Fibroblast of mammary gland (primary cell): ENCODE measurements around the gene EZR.

Experiments used
- DNase-seq: peaks from one replicate; pipeline ENCODE4 v3.0.0-alpha.2; 2010; ENCODE audit warnings: low read depth
- H3K4me3 ChIP-seq: 2 replicates; pipeline ENCODE4 v1.5.1; 2011; ENCODE audit warnings: low read depth, mild to moderate bottlenecking, low read length, moderate library complexity; ENCODE audit not compliant: control insufficient read depth
- TF ChIP-seq, protein P1 (sequence below): conservative IDR thresholded peaks from 2 replicates; pipeline ENCODE4 v1.5.1; 2011; ENCODE audit warnings: low read depth, low read length, inconsistent platforms; ENCODE audit not compliant: control insufficient read depth, insufficient read depth

EZR gene

DNA sequence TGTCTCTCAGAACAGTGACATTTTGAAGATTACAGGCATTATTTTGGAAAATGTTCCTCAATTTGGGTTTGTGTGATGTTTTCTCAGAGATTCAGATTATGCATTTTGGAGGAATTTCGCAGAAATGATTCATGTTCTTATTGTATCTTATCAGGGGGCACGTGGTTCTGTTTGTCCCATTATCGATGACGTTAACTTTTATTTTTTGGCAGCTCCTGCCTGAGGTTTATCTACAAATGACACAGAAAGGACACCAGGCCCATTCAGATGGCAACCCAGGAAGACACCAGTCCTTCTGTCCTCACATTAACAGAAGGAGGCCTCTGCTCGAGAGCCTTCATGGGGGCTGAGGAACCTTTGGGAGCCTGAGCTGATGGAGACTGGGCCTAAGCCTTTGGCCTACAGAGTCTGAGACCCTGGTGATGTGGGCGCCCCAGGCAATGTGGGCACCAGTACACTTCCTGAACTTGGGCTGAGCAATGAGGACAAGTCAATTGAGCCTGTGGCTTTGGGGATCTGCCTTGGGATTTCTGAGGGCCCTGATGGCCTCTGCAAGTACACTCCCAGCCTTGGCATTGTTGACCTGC lies 41.2 kb upstream of the EZR start:
- TF ChIP-seq, protein P1, sequence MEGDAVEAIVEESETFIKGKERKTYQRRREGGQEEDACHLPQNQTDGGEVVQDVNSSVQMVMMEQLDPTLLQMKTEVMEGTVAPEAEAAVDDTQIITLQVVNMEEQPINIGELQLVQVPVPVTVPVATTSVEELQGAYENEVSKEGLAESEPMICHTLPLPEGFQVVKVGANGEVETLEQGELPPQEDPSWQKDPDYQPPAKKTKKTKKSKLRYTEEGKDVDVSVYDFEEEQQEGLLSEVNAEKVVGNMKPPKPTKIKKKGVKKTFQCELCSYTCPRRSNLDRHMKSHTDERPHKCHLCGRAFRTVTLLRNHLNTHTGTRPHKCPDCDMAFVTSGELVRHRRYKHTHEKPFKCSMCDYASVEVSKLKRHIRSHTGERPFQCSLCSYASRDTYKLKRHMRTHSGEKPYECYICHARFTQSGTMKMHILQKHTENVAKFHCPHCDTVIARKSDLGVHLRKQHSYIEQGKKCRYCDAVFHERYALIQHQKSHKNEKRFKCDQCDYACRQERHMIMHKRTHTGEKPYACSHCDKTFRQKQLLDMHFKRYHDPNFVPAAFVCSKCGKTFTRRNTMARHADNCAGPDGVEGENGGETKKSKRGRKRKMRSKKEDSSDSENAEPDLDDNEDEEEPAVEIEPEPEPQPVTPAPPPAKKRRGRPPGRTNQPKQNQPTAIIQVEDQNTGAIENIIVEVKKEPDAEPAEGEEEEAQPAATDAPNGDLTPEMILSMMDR: no peak
- no peak for DNase-seq
- H3K4me3 ChIP-seq: no peak overlapping the region

DNA sequence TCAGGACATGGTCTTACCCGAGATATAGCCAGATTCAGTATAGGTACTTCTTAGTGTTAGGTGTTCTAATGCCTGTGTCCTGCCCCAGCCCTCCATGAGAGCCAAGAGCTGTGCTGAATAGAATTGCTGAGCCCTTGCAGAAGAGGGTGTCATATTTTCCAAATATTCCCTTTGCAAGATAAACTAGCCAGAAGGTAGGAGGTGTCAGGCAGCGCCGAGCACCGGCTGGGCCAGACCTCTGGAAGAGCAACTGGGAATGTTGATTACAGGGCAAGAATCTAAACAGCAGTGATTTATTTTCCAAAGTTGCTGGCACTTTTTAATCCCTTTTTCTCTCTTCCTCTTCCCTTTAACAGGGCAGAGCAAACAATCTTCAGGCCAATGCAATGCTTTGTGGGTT lies 37.1 kb upstream of the EZR start:
- no peak overlapping the region for H3K4me3 ChIP-seq
- DNase-seq: no peak
- TF ChIP-seq, protein P1: no peak

DNA sequence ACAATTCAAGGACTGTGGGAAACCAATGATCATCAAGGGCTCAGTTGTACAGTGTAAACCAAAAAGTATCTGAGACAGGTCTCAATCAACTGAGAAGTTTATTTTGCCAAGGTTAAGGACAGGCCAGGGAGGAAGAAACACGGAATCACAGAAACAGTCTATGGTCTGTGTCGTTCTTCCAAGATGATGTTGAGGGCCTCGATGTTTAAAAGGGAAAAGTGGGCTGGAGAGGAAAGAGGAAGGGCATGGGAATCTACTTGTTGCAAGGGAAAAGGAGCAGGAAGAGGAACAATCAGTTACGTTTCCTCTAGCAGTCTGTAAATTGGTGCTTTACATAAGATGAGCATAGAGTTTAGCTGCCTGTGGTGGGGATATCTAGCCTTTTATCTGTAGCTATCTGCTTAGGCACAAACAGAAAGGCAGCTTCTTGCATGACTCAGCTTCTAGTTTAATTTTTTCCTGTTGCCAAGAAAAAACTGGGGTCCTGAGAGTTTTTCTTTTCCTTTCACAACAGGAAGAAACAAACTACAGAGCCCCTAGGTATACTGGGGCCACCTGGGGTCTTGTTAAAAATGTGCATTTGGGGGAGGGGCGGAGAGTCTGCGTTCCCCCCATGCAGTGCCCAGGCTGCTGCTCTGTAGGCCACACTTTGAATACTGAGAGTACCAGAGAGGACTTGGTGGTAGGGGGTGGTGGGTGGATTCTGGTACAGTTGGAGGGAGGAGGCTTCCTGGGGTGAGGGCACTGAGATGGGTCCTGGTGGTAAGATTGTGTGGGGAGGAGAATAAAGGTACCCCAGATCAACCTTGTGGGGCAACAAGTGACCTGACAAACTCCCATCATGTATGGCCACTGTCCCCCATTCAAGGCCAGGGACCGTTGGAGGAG lies 35.3 kb upstream of the EZR start:
- TF ChIP-seq, protein P1: no peak
- DNase-seq: no peak
- H3K4me3 ChIP-seq: no peak overlapping the region

DNA sequence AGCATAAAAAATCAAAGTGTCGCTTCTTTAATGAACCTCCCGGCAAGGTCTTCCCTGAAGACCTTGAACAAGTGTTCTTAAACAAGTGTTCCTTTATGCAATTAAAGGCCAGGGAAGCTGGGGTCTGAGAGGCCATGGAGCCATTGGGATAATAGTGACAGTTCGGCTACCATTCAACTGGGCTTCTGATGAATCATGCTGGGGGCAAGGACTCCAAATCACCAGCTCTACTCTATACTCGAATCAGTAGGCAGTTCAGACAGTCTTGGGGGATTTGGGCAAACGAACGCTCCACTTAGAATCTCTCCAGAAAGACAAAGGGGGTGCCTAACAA lies 34.7 kb upstream of the EZR start:
- H3K4me3 ChIP-seq: no peak overlapping the region
- DNase-seq: no peak
- TF ChIP-seq, protein P1: no peak

DNA sequence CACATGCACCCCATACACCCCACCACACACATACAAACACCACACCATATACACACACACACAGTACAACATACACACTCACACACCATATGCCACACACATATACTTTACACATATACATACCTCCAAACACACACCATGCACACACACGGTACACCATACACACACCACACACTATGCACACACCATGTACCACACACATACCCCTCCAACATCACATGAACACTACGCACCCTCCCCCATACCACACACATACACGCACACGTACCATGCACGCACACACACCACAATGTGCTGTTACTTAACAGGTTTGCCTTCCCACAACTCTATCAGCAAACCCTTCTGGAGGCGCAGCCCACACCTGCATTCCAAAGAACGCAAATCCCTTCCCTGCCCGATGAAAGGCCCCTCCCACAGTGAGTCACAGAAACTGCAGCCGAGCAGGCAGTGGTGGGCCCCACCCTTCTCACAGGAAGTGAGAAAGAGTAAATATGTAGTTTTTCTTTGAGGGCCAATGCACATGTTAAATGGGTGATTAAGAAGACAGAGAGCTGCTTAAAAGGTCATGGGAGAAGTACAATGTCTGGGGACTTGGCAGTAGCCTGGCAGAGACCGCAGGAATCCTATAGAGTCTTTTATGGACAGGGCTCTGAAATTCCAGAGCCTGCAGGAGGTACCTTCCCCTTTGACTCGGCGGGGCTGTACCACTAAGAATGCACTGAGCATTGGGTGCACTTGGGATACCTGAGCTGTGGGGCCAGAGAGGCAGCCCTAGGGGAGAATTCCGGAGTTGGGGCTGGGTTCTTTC lies 34.1 kb upstream of the EZR start:
- DNase-seq: peak; percentile 78
- TF ChIP-seq, protein P1: no peak
- H3K4me3 ChIP-seq: no peak overlapping the region

DNA sequence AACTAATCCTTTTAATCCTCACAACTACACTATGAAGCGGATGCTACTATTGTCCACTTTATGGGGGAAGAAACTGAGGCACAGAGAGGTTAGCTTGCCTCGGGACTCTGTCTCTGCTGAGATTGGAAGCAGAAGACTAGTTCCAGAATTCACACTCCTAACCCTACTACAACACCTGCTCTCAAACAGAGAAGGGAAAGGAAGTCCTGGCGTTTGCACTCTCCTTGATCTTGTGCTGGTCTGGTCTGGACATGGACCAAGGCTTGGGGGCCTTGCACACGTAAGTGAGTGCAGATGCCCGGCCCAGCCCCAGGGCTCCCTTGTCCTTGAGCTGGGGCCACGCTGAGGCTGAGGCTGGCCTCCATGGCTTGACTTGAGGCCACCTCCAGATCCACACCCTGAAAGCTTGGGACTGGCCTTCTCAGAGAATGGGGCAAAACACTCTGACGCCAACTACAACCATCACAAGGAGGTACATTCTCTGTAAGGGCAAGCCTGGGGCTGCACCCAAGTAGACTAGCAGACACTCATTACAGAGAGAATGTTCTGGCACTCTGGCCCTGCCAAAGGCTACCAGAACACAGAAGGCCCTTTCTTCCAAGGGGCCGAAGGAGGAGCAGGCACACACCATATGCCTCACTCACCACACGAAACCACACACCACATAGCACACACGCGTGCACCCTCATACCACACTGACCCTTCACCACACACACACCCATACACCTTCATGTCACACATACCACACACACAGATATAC lies 33.3 kb upstream of the EZR start:
- TF ChIP-seq, protein P1: no peak
- DNase-seq: no peak
- H3K4me3 ChIP-seq: no peak overlapping the region
